Lower lobe of right lung (tissue), 2 donors: Measurements from ENCODE around the gene NFKB1. TPM values are rescaled to one million over a fixed set of nuclear protein-coding genes. Genes with fewer than 3 reads are reported as not detected.

Experiments used
- ATAC-seq, 2 donors: fragments of 200-7000 bp; cut with Tn5 transposase; one replicate each; pipeline ENCODE4 v1.9.1; 2020 to 2022; ENCODE audit warnings: mild to moderate bottlenecking in 2 of 2, moderate library complexity in 2 of 2
- DNase-seq: peaks from one replicate; pipeline ENCODE4 v3.0.0-alpha.2; 2020
- H3K27ac ChIP-seq: fragments of 200-600 bp; one replicate; pipeline ENCODE4 v1.8.0; 2022
- H3K27me3 ChIP-seq: fragments of 200-600 bp; one replicate; pipeline ENCODE4 v1.8.0; 2022; ENCODE audit warnings: low read depth
- H3K36me3 ChIP-seq: fragments of 200-600 bp; one replicate; pipeline ENCODE4 v1.8.0; 2022; ENCODE audit warnings: mild to moderate bottlenecking
- H3K4me1 ChIP-seq: fragments of 200-600 bp; one replicate; pipeline ENCODE4 v1.8.0; 2022
- H3K4me3 ChIP-seq: fragments of 200-600 bp; one replicate; pipeline ENCODE4 v1.8.0; 2022; ENCODE audit warnings: mild to moderate bottlenecking
- H3K9me3 ChIP-seq: fragments of 200-600 bp; one replicate; pipeline ENCODE4 v1.8.0; 2022
- CTCF ChIP-seq: fragments of 200-600 bp; IDR thresholded peaks from one replicate; pipeline ENCODE4 v1.8.0; 2022; ENCODE audit warnings: antibody characterized with exemption, mild to moderate bottlenecking
- intact Hi-C: fragments of 100-400 bp; cut with DNase I; formaldehyde crosslinking; loops from one replicate; pipeline ENCODE4 v1.11.0; 2022
- total RNA-seq: library from RNA; stranded (reverse); fragmentation: NEBNext Ultra II Directional; extraction: Animal tissue kit (Norgen Biotek cat#: 25700); gene quantifications from one replicate; pipeline ENCODE4 v1.2.1, GENCODE V29; 2021
- donor health status: DM: no; HTN: yes; CAD: no; lungs with severe emphysema.

Gene NFKB1
- total RNA-seq, 1 donor from 2014 or later = 48.9 TPM

DNA sequence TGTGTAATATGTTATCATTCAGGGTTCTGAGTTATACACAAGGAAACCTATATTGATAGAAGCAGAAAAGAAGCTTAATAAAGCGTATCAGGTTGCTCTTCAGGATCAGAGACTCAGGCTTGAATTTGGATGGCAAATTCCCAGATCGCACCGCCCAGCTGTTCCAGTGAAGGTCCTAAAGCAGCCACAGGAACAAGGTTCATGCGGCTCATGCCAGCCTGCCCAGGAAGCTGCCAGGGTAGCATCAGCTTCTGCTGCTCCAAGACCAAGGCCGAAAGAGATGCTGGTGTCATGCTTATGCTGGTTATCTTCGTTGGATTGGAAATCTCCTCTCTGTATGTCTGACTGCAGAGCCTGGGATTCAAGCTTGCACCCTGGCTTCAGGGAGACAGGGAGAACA is 131.9 kb downstream of the NFKB1 start:
- no peaks in the 10 kb centered on the region for H3K27me3 ChIP-seq
- H3K9me3 ChIP-seq = no peaks in the 10 kb centered on the region
- no peak for TF ChIP-seq CTCF
- H3K4me1 ChIP-seq = no peaks in the 10 kb centered on the region
- intact Hi-C loops = no loop called here
- no peak for ATAC-seq
- no peak overlapping the region for H3K4me3 ChIP-seq
- DNase-seq = no peak
- no peak overlapping the region for H3K27ac ChIP-seq
- H3K36me3 ChIP-seq = peaks cover 62% of the 10 kb centered on the region

- no peak overlapping the region for H3K27ac ChIP-seq
- no peak overlapping the region for H3K4me3 ChIP-seq
- TF ChIP-seq CTCF = no peak
- H3K36me3 ChIP-seq = peaks cover 80% of the 10 kb centered on the region
- no peaks in the 10 kb centered on the region for H3K27me3 ChIP-seq
- no peaks in the 10 kb centered on the region for H3K4me1 ChIP-seq
- no peaks in the 10 kb centered on the region for H3K9me3 ChIP-seq
- intact Hi-C loops = no loop called here
- DNase-seq (no peak), ATAC-seq (peak in 1 of 2 donors; percentile 61)
Observed at GRCh38 chr4:102637391-102637790, 136.2 kb downstream of the NFKB1 start.

DNA sequence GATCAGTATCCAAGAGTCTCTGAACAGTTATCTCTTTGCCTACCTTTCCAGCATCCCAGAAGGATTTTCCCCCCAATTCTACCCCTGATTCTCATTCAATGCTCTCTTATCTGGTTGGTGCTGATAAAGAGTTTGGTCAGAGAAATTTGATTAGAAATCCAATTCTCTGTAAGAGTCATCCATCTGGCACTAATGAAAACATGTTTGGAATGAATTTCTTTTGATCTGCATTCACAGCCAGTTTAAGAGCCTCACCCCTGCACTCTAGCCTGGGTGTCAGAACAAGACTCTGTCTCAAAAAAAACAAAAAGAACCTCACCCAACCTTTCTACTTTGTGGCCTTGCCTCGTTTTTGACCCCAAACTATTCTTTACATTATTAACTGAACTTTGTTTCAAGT is 137.5 kb downstream of the NFKB1 start:
- Histone ChIP-seq H3K36me3 (peaks cover 68% of the 10 kb centered on the region), H3K4me3 (no peak overlapping the region), H3K27me3 (no peaks in the 10 kb centered on the region), H3K4me1 (no peaks in the 10 kb centered on the region), H3K9me3 (no peaks in the 10 kb centered on the region), H3K27ac (no peak overlapping the region)
- DNase-seq = no peak
- no peak for ATAC-seq
- intact Hi-C loops = no loop called here
- TF ChIP-seq CTCF = no peak

- intact Hi-C loops = no loop called here
- ATAC-seq = no peak
- H3K27ac ChIP-seq = no peak overlapping the region
- peaks cover 62% of the 10 kb centered on the region for H3K36me3 ChIP-seq
- H3K9me3 ChIP-seq = no peaks in the 10 kb centered on the region
- H3K27me3 ChIP-seq = no peaks in the 10 kb centered on the region
- no peak for TF ChIP-seq CTCF
- no peaks in the 10 kb centered on the region for H3K4me1 ChIP-seq
- H3K4me3 ChIP-seq = no peak overlapping the region
- DNase-seq = no peak
Observed at GRCh38 chr4:102639598-102639997, 138.4 kb downstream of the NFKB1 start.

DNA sequence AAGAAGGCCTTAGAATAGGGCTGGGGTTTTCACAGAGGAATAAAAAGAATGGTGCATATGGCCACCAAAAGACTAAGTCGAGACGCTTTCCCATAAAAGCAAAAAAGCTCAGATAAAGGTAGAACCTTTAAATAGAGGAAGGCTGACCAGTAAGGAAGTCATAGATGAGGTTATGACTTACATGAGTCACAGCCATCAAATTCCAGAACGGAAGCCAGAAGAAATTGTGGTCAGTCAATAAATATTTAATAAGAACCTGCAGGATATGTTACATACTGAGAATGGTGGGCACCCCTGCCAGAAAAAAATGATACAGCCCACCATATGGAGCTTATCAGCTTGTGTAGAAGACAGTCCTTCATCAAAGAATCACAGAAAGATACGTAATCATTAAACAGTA is 139.5 kb downstream of the NFKB1 start:
- H3K4me1 ChIP-seq = no peaks in the 10 kb centered on the region
- no peak overlapping the region for H3K4me3 ChIP-seq
- TF ChIP-seq CTCF = no peak
- peaks cover 52% of the 10 kb centered on the region for H3K36me3 ChIP-seq
- no peaks in the 10 kb centered on the region for H3K27me3 ChIP-seq
- H3K9me3 ChIP-seq = no peaks in the 10 kb centered on the region
- no peak for ATAC-seq
- intact Hi-C loops = no loop called here
- no peak overlapping the region for H3K27ac ChIP-seq
- DNase-seq = no peak

DNA sequence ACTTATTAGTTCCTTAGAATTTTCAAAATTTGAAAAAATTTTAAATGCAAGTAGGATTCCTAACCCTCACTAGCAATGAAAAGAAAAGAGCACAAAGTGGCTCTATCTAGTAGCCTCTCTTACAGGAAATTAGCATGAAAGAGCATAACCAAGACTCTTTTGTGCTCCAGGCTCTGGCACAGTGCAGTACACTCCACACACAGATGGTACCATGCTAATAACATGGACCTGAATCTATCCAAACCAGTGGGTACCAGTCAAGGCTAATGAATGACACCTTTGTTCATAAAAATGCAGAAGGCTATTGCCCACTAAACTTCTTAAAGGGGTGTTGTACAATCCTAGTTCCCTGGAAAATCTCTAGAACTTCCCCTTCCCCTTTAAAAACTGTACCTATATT is 140.6 kb downstream of the NFKB1 start:
- H3K9me3 ChIP-seq = no peaks in the 10 kb centered on the region
- TF ChIP-seq CTCF = no peak

More for the DNA sequence above, 140.6 kb downstream of the NFKB1 start:
- intact Hi-C loops = no loop called here
- Histone ChIP-seq H3K27ac (no peak overlapping the region), H3K27me3 (no peaks in the 10 kb centered on the region), H3K4me3 (no peak overlapping the region), H3K4me1 (no peaks in the 10 kb centered on the region), H3K36me3 (peaks cover 51% of the 10 kb centered on the region)
- ATAC-seq = no peak
- DNase-seq = no peak
